ENCODE data around the gene UBTFL1.

- no peak for TF ChIP-seq CTCF (IDR thresholded peaks at IDR 0.05; ENCODE audit: poor library complexity, severe bottlenecking)
- TF ChIP-seq POLR2AphosphoS5 (IDR thresholded peaks at IDR 0.05): no peak
- TF ChIP-seq EZH2 (IDR thresholded peaks at IDR 0.05; ENCODE audit: borderline replicate concordance, insufficient read depth, low read length, poor library complexity, severe bottlenecking): no peak
- no peak for TF ChIP-seq RAD21 (conservative IDR thresholded peaks at IDR 0.05)
- no peak for TF ChIP-seq SMC3 (conservative IDR thresholded peaks at IDR 0.05; ENCODE audit: poor library complexity)
Measured at GRCh38 chr11:90135016-90135415, 49.3 kb downstream of the UBTFL1 start.

All from neural cell (in vitro differentiated cells).